Activated CD4-positive, alpha-beta T cell treated with anti-CD3 and anti-CD28 coated beads, Interleukin-2, Interleukin-6, amounts not matched to agents 100 ng/mL and 50 ng/mL, durations not matched to agents 16 hours and 8 hours (primary cell): ENCODE measurements around the gene TBC1D1.
"Not testable (repeated sequence)": the region's sequence is repeated elsewhere in the genome, so short reads cannot be mapped to it uniquely, and the experiment has no call there.

Experiments used
- DNase-seq: peaks from one replicate; pipeline ENCODE4 v3.0.0-alpha.2; 2020

Gene TBC1D1

DNA sequence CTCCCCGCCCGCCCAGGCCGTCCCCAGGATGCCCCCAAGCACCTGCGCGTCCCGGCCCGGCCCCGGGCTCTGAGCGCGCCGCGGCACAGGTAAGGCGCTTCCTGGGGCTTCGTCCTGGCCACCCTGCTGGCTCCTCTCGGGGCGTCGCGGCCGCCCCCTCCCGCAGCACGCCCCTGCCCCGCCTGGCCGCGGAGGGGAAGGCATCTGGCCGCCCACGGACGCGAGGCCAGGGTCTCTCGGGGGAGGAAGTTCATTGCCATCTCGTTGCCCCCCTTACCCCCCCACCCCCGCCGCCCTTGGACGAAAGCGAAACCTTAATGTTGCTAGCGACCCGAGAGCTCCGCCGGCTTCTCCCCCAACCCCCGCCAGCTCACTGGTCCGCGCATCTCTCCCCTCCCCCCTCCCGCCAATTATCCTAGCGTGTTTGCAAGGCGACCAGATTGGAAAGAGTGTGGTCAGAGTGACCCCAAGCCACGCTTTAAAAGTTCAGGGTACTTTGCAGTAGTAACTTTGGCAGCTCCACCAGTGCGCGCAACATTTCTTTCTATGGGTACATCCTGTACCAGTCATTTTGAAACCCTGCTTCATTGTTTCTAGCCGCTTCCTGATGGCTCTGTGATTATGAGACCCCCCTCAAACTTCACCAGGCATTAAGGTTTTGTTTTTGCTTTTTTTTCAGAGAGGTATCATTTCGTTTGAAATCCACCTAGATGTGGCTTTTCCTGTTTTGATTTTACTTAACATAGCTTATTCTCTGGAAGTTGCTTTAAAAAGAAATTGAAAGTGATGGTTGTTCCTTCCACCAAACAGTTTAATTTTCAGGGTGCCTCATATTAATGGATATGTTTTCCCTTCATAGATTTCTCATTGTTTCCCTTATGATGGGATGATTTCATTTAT is 626 bp downstream of the TBC1D1 start:
- DNase-seq: peak; percentile 89

DNA sequence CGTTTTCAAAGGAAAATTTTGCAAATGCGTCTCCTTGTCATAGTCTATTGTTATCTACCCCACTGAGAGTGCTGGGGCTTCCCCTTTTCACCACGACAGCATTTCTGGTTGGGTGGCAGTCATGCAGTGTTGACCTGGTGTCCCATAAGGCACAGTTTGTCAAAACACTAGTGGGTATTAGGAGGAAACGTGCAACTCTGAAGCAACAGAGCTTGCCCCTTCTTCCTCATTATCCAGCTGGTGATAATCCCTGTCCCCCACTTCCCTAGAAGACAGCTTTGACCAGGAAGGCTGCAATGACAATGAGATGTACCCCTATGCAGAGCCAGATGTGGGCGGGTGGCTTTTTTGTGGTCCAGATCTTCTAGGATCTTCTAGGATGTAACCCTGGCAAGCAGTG is 1.8 kb downstream of the TBC1D1 start:
- peak; percentile 53 for DNase-seq

DNA sequence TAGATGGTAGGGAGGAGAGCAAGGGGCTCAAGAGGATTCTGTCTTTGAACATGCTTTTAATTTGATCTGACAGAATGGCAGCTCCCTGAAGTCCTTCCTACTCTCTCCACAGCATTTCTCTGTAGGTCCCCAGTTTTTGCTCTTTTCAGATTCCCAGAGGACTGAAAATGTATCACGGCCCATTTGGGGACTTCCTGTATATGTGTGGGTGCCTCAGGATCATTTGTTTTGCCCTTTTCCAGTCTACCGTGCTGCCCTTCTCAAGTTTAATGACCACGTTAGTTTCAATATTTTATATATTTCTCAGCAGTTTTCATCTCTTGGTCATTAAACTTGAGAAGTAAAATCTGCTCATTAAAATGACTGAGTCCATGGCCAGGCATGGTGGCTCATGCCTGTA is 2.3 kb downstream of the TBC1D1 start:
- DNase-seq: no peak

DNA sequence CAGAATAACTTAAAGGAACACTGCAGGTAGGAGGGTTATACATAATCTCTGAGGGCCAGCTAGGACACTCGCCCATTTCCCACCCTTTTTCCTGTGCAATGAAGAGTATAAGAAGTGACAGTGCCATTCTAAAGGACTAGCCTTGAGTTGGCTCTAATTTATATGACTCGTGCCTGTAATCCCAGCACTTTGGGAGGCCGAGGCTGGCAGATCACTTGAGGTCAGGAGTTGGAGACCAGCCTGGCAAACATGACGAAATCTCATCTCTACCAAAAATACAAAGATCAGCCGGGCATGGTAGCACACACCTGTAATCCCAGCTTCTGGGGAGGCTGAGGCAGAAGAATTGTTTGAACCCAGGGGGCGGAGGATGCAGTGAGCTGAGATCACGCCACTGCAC is 4.4 kb downstream of the TBC1D1 start:
- no peak for DNase-seq

DNA sequence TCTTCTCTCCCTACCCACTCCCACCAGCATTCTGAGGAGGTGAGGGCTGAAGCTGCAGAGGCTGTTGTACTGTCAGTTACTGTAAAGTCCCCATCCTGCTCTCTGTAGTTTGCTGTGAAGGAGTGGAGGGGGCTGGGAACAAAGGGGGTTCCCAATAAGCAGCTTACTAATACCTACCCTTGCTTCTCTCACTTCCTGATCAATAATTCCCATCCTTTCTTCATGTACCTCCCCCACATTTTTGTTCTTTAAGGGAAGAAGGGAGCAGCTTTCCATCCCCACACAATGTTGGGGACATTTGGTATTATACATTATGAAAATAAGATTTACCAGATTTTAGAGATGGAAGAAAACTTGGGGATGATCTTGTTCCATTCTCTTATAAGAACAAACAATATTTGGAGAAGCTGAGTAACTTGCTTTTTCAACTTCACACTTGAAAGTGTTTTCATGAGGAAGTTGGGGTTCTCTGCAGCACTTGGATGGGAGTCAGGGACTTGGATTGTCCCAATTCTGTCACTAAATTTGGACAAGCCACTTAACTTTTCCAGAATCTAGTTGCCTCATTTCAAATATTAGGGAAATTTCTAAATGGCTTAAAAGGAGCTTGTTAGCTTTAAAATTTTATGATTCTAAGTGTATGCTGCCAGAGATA is 5.4 kb downstream of the TBC1D1 start:
- DNase-seq: no peak

DNA sequence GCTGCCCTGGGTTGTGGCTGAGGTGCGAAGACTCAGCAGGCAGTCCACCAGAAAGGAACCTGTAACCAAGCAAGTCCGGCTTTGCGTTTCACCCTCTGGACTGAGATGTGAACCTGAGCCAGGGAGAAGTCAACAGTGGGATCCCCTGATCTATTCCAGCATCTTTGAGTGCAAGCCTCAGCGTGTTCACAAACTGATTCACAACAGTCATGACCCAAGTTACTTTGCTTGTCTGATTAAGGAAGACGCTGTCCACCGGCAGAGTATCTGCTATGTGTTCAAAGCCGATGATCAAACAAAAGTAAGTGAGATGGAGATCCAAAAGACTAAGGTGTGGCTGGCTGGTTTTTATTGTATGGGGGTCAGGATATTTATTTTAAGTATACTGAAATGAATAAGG is 11.3 kb downstream of the TBC1D1 start:
- no peak for DNase-seq

DNA sequence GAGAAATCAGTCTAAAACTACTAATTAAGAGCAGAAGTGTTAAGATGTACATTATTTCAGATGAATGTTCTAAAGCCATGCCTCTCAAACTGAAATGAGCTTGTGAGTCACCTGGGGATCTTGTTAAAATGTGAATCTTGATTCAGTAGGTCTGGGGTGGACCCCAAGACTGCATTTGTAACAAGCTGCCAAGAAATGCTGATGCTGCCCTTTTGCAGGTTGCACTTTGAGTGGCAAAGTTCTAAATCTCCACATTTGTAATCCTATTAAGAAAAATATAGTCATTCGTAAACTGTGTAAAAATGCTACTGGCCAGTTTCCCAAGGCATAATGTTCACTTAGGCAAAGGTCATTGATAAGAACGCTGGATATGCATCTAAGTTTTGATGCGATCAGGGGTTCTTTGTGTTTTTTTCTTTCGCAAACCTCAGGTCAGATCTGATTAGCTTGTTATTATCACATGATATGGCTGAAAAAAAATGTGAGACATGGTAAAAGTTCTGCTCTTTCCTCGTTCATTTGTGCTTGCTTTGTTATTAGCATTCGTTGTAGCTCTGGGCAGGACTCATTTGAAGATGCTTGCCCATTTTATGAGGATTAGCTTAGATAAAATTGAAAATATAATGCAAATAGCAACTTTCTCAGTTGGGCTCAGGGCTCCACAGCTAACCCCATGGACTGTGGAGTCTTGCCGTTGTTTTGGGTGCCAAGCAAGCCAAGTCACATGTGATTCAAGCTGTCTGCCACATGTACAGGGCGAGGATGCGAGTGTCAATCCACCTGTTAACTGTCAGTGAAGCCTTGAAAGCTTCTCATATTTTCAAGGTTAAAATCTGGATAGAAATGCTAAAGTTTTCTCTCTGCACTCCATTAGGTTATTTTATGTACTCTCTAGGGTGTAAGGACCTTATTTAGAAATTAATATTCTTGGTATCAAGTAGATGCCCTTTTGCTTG is 12.1 kb downstream of the TBC1D1 start:
- no peak for DNase-seq

DNA sequence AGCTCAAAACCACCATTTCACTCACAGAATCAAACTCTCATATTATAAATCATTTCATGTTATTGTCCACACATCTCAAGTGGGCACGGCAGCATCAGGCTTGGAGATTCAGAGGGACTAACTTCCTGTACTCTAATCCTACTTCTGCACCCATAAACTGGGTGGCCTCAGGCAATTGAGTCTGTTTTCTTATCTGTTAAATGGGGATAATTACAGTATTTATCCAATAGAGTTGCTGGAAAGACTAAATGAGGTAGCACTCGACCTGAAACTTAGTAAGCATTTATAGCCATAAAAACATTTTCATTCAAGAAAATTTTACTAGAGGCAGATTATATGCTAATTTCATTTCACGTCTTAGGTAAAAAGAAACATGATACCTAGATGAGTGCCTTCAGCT is 13.0 kb downstream of the TBC1D1 start:
- DNase-seq: no peak

DNA sequence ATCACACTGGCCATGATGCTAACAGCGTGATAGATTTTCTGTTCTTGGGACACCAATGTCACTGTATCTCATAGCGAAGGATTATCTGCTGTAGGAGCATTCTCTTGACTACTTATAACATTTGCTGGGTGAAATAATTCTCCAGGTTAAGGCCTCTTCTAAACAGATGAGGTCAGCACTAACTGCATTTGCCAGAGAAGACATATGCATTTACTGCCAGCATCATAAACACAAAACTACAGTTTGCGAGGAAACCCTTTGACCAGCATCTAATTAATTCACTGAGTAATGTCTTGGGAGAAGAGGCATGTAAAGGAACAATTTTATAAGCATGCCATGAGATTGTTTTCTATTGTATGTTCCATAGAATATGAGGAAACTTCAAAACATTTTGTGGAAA is 13.9 kb downstream of the TBC1D1 start:
- DNase-seq: no peak

DNA sequence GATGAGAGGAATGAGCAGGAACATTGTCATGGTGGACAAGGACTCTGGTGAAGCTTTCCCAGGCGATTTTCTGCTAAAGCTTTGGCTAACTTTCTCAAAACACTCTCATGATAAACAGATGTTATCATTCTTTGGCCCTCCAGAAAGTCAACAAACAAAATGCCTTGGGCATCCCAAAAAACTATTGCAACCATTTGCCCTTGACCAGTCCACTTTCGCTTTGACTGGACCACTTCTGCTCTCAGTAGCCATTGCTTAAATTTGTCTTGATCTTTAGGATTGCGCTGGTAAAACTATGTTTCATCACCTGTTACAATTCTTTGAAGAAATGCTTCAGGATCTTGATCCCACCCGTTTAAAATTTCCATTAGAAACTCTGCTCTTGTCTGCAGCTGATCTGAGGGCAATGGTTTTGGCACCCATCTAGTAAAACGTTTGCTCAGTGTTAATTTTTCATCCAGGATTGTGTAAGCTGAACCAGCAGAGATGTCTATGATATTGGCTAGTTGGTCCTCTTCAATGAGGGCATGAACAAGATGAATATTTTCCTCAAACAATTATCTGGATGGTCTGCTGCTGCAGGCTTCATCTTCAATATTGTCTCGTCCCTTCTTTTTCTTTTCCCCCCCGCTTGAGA is 14.8 kb downstream of the TBC1D1 start:
- DNase-seq: no peak

DNA sequence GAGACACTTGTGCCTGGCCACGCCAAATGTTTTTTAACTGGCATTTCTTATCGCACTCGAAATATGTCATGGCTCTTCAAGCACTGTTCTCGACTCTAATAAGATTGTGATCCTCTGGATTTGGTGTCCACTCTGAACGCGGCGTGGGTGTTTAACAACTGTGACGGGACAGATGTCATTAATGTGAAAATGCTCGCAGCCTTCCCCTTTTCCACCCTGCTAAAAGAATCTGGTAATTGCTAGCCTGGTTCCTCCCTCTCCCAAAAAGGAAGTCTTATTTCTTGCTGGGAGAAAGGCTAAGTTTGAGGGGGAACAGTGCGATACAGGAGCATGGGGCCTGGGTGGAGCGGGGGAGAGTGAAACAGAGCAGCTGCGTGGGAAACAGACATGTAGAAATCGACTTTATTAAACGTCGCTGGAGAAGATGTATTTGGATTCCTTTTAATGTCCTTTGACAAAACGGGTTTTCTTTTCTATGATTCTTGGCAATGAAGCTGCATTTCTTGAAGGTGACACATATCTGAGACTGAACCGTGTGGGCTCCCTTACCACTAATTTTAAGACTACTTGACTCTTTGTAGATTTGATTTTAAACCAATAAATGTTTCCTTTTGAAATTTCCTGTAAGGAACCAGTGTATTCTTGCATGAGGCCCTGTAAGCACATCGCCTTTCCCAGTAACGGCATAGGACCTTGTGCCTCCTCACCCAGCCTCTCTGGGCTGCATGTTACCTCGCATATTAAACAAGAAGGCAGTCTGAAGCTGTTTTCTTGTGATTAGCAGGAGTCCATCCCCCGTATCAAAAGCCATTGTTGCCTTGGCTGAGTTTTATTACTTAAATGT is 17.8 kb downstream of the TBC1D1 start:
- no peak for DNase-seq

DNA sequence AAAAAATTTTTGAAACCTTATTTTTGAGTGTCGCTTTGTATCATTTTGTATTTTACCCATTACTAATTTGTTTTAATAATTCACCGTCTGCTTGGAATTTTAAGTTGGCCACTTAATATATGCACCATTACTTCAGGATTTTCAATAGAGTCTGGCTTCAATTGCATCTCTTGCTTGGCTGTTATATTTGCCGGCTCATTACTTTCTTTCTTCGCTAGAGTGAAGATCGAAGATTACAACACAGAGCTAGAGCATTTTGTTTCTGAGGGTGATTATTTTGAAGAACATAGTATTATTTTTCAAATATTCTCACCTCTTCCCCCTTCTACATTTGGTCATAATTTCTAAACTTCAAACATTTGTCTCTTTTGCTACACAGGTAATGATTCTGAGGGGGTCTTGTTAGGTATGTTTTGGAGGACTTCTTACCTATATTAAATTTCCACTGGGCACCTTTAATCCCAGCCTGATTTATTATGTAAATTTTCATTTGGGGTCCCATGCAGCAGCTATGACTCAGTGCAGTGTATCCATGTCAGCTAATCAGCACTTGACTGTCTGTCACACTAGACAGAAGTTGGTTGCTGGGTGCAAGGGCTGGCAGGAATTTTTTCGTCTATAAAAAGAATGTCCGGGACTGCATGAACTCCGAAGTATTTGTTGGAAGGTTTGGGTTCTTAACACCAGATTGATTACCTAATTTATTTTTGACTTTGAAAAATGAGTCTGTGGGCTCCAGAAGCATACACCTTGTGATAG is 18.6 kb downstream of the TBC1D1 start:
- no peak for DNase-seq

DNA sequence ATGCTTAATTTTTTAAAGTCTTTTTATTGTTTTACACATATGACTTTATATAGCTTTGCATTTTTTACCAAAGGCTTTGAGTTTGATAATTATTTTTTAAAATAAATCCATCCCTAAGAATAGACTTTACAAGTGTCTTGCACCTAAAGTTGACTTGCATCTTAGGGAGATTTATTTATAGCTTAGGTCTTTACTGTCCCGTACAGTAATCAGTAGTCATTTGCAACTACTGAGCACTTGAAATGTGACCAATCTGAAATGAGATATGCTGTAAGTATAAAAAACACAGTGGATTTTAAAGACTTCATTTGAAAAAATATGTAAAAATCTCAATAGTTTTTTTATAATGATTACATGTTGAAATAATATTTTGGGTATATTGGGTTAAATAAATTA is 19.2 kb downstream of the TBC1D1 start:
- no peak for DNase-seq

DNA sequence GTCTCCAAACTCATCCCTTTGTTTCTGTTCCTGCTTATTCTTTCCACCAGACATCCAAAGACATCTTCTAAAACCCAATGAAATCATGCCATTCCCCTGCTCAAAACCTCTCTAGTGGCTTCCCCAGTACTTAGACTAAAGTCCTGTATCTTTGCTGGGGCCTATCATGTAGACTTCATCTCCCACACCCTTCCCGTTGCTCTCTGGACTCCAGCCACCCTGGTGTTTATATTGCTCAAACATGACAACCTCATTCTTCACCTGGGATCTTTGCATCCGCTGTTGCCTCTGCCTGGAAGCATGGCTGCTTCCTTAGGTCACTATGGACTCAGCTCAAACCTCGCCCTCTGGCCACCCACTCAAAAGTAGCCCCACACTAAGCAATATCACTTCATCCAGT is 23.7 kb downstream of the TBC1D1 start:
- no peak for DNase-seq

DNA sequence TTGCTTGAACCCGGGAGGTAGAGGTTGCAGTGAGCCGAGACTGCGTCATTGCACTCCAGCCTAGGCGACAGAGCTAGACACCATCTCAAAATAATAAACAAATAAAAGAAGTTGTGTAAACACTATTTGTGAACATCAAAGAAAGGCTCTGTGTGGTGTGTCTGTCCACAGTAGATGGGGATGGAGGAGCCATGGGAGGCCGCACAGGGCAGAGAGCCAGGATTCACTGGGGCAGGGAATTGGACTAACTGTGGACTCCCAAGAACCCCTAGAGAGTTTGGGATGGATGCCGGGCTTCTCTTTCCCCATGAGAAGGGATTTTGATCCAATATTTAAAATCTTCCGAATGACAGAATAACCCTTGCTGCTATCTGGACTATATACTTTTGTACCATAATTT is 26.5 kb downstream of the TBC1D1 start:
- no peak for DNase-seq

DNA sequence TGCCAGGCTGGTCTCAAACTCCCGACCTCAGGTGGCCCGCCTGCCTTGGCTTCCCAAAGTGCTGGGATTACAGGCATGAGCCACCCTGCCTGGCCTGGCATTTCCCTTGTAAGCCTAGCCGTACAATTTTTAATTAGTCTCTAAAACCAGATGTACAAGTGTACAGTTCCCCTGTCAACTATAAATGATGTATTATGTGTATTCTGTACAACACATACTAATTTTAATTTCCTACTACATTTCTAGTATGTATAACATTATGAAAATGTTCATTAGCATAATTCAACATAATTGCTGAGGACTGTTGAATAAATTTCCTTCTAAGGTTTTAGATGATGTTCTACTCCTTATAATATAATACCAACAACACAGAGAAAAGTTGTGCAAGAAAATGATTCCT is 27.8 kb downstream of the TBC1D1 start:
- DNase-seq: no peak

DNA sequence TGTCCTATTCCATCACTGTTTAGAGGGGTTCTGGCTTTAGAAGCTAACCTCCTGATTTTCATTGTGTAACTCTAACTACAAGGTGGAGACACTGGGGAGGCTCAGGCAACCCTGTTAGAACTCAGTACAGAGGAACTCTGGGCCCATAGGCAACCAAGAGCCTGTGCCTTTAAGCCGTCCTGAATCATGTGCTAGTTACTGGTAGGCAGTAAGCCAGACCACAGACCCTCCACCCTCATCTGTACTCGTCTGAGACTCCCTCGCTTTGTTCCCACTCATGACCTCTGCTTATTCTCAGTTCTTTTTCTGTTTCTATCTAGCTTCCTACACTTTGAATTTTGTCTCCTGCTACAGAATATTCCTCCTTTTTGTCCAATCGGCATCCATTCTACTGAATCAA is 31.4 kb downstream of the TBC1D1 start:
- no peak for DNase-seq

DNA sequence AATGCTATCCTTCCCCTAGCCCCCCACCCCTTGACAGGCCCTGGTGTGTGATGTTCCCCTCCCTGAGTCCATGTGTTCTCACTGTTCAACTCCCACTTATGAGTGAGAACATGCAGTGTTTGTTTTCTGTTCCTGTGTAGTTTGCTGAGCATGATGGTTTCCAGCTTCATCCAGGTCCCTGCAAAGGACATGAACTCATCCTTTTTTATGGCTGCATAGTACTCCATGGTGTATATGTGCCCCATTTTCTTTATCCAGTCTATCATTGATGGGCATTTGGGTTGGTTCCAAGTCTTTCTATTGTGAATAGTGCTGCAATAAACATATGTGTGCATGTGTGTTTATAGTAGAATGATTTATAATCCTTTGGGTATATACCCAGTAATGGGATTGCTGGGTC is 32.2 kb downstream of the TBC1D1 start:
- not testable (repeated sequence) for DNase-seq

DNA sequence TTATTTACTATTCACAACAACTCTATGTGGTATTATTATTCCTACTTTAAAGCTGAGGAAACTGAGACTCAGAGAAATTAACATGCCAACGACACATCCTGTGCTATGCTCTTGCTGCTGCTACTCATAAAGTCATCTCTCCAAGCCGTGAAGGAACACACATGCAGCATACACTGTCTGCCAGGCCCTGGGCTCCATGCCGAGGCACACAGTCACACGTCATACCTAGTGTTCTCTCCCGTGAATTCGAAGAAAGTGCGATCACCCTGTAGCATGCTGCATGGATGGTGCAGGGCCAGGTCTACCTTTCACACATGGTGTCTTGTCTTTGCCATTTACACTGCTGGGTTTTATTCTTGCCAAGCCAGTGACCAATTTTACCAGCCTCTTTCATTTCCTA is 34.1 kb downstream of the TBC1D1 start:
- no peak for DNase-seq

DNA sequence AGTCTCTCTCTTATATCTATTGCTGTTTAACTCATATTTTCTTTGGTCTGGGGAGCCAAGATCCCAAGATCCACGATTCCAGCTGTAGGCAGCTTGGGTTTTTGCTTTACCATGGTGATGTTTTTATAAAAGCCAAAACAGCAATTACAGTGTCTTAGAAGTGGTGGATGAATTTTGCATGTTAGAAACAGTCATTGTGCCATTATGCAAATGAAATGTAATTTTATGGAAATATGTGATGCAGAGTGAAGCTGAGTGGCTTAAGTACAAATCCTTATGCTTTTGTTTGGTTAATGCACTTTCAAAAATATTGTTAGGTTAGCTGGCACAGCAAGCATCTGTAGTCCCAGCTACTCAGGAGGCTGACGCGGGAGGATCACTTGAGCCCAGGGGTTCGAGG is 36.5 kb downstream of the TBC1D1 start:
- no peak for DNase-seq
